ENCODE measurements around the gene UTP15. TPM values are rescaled to one million over a fixed set of nuclear protein-coding genes. Genes with fewer than 3 reads are reported as not detected.

The UTP15 gene
- 10.2 TPM for total RNA-seq
- long read RNA-seq, transcript UTP15-201 (13 exons, 3,687 nt): major isoform, 11 of 12 reads
- long read RNA-seq, partial matches to known transcripts: 0 of 12 reads
- long read RNA-seq, other reads (novel, unspliced or antisense): 1 of 12 reads

- Histone ChIP-seq H3K9me3 (replicated peaks) (no peaks in the 10 kb centered on the region), H3K27ac (replicated peaks) (peak within 1 kb of the TSS; percentile 94), H3K27me3 (ENCODE audit: low read depth) (no peaks in the 10 kb centered on the region), H3K4me3 (peak within 1 kb of the TSS; percentile 86), H3K4me1 (peaks cover 54% of the 10 kb centered on the region), H3K36me3 (peaks cover 48% of the 10 kb centered on the region)
- DNase-seq: peak; percentile 100
- TF ChIP-seq CTCF (IDR thresholded peaks at IDR 0.05; ENCODE audit: borderline replicate concordance): no peak
- intact Hi-C loops (cut with micrococcal nuclease): no loop called here
These were observed at the start of gene UTP15, which contains the start of gene ANKRA2 for GRCh38 chr5:73565139-73565968. TSS of gene UTP15 (plus strand) at chr5:73565743. CDS start at chr5:73567345, 1,602 bp downstream. TSS of gene ANKRA2 (minus strand) at chr5:73565639. CDS start at chr5:73562881, 2,758 bp downstream.

- Histone ChIP-seq H3K9me3 (replicated peaks) (no peaks in the 10 kb centered on the region), H3K27me3 (ENCODE audit: low read depth) (no peaks in the 10 kb centered on the region), H3K36me3 (no peaks in the 10 kb centered on the region), H3K4me3 (no peak overlapping the region), H3K27ac (replicated peaks) (no peak overlapping the region), H3K4me1 (no peaks in the 10 kb centered on the region)
- intact Hi-C loops (cut with micrococcal nuclease): loop anchor here (2.0 kb wide), 1 partner anchor 17 kb away; no protein-coding TSS in a partner anchor
- DNase-seq: no peak
- peak; percentile 68 for TF ChIP-seq CTCF (IDR thresholded peaks at IDR 0.05; ENCODE audit: borderline replicate concordance)
These were observed 45.8 kb upstream of the UTP15 start for GRCh38 chr5:73519531-73520283.

GRCh38 chr5:73522989-73523388, 42.6 kb upstream of the UTP15 start:
- H3K27me3 ChIP-seq (ENCODE audit: low read depth): peaks cover 10% of the 10 kb centered on the region
- H3K36me3 ChIP-seq: no peaks in the 10 kb centered on the region
- no peak for DNase-seq
- no peaks in the 10 kb centered on the region for H3K4me1 ChIP-seq
- no peaks in the 10 kb centered on the region for H3K9me3 ChIP-seq (replicated peaks)
- no peak overlapping the region for H3K4me3 ChIP-seq
- intact Hi-C loops (cut with micrococcal nuclease): no loop called here
- TF ChIP-seq CTCF (IDR thresholded peaks at IDR 0.05; ENCODE audit: borderline replicate concordance): no peak
- H3K27ac ChIP-seq (replicated peaks): no peak overlapping the region

GRCh38 chr5:73523861-73524260, 41.7 kb upstream of the UTP15 start:
- DNase-seq: no peak
- Histone ChIP-seq H3K27me3 (ENCODE audit: low read depth) (peaks cover 10% of the 10 kb centered on the region), H3K4me1 (no peaks in the 10 kb centered on the region), H3K36me3 (no peaks in the 10 kb centered on the region), H3K27ac (replicated peaks) (no peak overlapping the region), H3K9me3 (replicated peaks) (no peaks in the 10 kb centered on the region), H3K4me3 (no peak overlapping the region)
- no peak for TF ChIP-seq CTCF (IDR thresholded peaks at IDR 0.05; ENCODE audit: borderline replicate concordance)
- intact Hi-C loops (cut with micrococcal nuclease): no loop called here

GRCh38 chr5:73525606-73526203, 39.8 kb upstream of the UTP15 start:
- no peak for TF ChIP-seq CTCF (IDR thresholded peaks at IDR 0.05; ENCODE audit: borderline replicate concordance)

More at GRCh38 chr5:73525606-73526203, 39.8 kb upstream of the UTP15 start:
- no peak overlapping the region for H3K4me3 ChIP-seq
- intact Hi-C loops (cut with micrococcal nuclease): no loop called here
- peaks cover 21% of the 10 kb centered on the region for H3K27me3 ChIP-seq (ENCODE audit: low read depth)
- no peaks in the 10 kb centered on the region for H3K9me3 ChIP-seq (replicated peaks)
- no peaks in the 10 kb centered on the region for H3K36me3 ChIP-seq
- no peaks in the 10 kb centered on the region for H3K4me1 ChIP-seq
- H3K27ac ChIP-seq (replicated peaks): no peak overlapping the region
- DNase-seq: no peak
